GM21390 (cell line): ENCODE data around the gene FAM171A2.
"Not testable (repeated sequence)": the region's sequence is repeated elsewhere in the genome, so short reads cannot be mapped to it uniquely, and the experiment has no call there.

Experiments used
- ATAC-seq: cut with Tn5 transposase; IDR thresholded peaks from one replicate; pipeline ENCODE4 v1.9.1; 2021; ENCODE audit not compliant: unreplicated experiment

FAM171A2 gene

DNA sequence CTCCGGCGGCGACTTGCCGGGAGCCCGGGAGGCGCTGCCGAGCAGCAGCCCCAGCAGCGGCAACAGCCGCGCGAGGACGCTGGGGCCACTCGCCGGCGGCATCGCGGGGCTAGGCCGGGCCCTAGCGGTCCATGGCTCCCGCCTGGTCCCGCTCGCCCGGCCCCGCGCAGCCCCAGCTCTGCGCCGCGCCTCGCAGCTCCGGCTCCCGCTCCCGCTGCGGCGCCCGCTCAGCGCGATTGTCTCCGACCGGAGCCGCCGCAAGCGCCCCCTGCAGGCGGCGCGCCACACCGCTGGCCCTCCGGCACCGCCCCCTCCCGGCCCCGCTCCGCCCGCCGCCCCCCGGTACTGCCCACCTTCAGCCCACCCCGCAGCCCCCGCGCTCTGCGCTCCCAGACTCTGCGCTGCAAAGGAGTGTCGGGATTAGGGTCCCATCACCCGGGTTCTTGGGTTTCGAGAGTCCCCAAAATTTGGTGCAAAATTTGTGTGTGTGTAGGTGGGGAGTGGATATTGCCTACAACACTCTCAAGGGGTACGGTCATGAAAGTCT, at the start of gene FAM171A2:
FAM171A2 (minus strand) TSS at position 241 of the 547 bp plus-strand sequence; CDS start at position 102, 139 bp downstream.
- no peak for ATAC-seq

DNA sequence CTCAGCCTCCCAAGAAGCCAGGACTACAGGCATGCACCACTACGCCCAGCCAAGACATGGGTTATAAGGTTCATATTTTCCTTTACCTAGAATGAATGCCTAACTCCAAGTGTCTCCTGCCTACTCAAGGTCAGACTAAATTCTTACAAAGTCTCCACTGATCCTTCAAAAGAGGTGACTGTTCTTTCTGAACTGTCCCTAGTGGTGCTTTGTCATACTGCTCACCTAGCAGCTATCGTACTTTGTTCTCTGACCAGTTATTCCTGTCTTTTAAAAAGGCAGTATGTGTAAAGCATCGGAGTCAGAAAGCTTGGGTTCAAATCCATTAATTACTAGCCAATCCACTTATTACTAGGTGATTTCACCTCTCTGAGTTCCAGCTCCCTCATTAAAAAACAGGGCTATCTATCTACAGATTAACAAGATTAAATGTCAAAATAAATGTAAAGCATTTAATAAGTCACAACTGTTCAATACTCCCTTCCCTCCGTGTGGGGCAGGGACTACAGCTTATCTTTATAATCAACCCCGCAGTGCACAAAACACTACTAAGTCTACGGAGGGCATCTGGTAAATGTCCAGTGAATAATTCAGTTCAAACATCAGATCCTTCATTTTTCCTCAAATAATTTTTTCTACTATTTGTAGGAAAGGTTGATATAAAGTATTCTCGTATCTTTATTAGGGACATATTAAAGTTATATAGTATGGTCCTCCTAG, 45.8 kb upstream of the FAM171A2 start:
- no peak for ATAC-seq

DNA sequence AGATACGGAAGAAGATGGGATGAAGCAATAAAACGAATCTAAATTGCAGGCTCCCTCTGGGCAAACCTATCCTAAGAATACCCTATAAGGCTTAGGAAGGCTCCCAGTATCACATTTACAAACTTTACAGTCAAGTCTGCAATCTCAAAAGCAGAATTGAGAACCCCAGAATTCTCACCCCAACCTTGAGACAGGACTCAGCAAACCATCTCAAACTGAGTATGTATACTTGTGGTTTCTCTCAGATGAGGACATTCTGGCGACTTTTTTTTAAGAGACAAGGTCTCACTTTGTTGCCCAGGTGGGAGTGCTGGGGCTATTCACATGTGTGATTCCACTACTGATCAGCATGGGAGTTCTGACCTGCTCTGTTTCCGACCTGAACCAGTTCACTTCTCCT, 45.1 kb upstream of the FAM171A2 start:
- no peak for ATAC-seq

DNA sequence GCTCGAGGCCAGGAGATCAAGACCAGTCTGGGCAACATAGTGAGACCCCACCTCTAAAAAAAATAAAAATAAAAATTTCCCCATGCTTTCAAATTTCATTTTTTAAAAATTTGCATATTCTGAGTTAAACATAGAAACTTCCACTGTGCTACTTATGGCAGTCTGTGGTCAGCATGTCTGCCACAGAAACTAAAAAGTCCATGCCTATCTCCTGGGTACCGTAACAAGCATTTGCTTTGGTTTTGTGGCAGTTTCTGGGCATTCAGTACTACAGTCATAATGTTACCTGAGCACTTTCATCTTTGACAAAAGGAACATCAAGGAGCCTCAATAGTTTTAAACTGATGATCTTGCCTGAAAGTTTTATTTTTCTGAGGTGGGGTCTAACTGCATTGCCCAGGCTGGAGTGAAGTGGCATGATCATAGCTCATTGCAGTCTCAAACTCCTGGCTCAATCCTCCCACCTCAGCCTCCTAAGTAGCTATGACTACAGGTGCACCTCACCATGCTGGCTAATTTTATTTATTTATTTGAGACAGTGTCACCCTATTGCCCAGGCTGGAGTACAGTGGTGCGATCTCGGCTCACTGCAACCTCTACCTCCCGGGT, 39.0 kb upstream of the FAM171A2 start:
- ATAC-seq: peak; percentile 63

DNA sequence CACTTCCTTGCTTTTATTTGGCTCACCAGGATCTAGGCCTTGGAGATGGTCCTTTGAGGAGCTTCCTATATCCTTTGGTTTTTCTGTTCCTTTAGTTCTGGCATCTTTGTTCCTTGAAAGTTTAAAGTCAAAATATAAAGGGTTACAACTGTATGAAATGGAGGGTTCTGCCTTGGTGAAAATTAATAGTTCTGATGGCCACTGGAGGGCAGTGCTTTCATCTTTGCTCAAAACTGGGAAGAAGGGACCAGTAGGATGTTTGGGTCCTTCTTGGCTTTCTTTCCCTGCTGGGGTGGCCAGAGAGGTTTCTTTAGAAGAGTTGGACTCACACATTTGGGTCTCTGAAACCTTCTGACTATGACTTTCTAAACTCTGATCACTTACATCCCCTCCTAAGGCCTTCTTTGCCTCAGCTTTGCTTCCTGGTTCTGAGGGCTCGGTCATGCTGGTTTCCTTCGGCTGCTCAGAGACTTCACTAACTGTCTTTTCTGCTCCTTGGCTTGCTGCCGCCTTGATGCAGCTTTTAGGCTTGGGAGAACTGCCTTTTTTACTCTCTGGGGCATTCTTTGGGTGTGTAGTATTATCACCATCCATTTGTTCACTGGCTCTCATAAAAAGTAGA, 36.7 kb upstream of the FAM171A2 start:
- ATAC-seq: no peak

DNA sequence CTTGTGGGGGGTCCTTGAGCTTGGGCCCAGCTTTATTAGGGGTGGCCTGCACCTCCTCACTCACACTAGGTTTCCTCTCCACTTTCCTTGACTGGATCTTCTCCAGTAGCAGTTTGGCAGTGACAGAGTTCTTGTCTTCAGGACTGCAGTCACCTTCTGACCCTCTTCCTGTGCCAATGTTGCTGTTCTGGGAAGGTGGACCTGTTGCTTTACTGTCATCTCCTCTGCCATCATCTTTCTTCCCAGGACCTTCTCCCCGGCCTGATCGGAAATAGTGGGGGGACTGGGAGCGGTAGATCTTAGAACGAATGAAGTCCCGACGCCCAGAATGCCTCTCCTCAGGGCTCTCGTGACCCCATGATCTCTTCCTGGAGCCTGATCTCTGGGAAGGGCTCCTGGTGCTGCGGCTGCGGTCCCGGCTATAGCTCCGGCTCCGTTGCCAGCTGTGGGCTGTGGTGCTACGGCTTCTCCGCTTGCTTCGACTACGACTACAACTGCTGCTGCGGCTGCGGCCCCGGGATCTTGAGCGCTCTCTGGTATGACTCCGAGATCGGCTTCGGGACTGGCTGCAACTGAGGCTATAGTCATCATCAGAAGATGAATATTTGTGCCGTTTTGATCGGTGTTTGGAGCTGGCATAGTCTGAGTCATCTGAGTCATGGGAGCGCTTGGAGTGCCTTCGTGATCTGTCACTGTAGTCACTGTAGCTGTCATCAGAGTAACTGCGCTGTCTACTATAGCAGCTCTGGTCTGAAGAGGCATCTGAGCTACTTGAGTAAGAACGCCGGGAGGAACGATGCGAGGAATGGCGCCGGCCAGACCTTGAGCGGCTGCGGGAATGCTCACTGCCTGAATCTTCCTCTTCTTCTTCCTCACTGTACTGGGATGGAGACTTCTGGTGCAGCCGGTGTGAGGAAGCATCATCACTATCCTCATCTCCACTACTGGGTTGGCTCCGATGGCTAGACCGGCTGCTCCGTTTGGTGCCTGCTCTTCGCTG, 35.3 kb upstream of the FAM171A2 start:
- ATAC-seq: no peak

DNA sequence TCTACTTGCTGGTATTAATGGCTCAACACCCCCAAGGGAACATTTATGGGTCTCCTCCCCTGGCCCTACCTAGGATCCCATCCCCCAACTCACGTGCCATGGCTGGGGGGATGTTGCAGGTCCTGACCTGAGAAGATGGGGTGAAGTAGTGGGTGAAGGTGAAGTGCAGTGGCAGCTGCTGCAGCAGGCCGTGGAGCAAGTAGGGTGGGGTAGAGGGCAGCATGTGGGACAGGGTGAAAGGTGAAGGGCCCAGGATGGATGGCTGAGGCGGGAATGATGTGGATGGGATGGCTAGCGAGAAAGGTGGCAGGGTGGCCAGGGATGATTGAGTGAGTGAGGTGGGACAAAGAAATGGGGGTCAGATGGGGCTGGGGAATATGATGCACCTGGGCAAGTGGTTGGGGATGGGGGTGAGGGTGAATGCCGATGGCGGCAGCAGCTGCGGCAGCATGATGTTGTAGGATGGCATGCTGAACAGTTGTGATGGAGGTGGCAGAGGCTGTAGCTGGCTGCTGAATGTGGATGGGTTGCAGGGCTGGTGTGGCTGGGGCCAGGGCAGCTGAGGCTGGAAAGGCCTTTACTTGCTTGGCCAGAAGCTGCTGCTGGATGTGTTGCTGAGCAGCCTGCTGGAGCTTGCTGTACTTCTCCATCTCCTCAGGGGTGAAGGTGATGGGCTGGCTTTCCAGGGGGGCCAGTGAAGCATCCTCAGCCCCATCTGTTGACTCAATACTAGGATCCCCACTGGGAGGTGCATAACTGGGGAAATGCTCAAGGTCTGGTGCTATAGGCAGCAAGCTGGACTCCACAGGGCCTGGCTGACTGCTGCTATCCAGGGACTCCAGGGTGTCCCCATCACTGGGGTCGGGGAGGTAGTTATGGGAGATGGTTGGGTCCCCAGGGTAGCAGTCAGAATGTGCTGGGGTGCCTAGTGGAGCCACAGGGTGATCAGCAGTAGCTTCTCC, 34.1 kb upstream of the FAM171A2 start:
- ATAC-seq: no peak

DNA sequence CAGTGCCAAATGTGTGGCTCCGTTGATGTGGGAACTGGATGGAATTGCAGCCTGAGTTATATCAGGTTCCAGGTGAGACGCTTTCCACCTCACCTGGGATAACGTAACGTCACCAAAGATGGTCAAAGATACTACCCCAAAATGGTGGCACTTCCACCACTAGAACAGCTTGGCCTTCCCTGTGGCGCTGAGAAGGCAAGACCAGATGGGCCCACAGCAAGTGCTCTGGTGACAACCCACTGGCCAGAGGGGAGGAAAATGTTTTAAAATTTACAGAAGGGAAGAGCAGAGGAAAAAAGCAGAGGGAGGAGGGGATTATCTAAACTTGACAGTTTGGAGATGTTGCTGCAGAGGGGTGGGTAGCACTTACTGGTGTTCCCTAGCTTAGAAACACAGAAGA, 33.3 kb upstream of the FAM171A2 start:
- ATAC-seq: no peak

DNA sequence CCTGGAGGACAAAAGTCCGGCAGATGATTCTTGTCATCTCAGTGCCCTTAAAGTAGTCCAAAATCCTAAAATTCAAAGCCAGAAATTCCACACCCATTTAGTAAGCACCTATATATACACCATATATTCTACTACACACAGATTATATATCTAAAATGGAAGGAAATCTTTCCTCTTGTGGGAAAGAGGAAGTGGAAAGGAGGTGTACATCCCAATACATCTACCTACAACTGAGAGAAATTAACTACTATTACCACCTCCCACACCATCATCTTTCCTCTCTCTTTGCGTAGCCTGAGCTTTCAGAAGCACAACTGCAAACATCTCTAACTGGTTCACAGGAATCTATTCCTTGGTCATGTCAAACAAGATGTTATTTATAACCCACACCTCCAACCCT, 31.2 kb upstream of the FAM171A2 start:
- ATAC-seq: no peak

DNA sequence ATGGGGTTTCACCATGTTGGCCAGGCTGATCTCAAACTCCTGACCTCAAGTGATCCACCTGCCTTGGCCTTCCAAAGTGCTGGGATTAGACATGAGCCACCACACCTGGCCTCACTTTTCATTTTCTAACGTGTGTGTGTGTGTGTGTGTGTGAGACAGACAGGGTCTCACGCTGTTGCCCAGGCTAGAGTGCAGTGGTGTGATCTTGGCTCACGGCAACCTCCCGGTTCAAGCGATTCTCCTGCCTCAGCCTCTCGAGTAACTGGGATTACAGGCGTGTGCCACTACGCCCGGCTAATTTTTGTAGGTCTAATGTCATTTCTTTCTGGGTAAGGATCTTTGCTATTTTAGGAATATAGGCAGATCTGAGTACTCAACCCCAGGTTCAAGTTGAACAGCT, 30.5 kb upstream of the FAM171A2 start:
- not testable (repeated sequence) for ATAC-seq

DNA sequence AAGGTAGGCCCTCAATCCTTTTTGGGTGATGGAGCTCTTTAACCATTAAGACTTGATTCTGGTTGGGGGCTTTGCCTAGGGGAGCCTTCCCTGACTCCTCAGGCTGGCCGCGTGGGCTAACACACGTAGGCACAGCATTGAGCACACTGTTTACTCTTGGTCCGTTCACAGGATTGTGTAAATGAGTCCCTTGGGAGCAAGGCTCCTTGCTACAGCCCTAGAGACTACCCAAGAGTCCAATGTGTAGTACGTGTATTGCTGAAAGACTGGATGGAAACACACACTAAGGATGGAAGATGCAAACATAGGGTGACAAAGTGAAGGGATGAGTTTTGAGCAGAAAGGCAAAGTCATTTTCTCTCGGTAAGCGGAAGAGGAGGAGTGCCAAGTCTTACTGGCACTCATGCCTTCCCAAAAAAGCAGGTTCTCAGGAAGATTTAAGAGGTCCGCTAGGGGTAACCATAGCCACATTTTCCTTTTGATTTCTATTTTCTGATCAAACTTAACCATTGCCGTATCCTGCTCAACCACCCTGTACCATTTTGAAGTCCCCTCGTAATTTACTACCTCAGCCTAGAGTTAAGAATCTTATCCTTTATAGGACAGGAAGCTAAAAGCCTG, 26.7 kb upstream of the FAM171A2 start:
- no peak for ATAC-seq

DNA sequence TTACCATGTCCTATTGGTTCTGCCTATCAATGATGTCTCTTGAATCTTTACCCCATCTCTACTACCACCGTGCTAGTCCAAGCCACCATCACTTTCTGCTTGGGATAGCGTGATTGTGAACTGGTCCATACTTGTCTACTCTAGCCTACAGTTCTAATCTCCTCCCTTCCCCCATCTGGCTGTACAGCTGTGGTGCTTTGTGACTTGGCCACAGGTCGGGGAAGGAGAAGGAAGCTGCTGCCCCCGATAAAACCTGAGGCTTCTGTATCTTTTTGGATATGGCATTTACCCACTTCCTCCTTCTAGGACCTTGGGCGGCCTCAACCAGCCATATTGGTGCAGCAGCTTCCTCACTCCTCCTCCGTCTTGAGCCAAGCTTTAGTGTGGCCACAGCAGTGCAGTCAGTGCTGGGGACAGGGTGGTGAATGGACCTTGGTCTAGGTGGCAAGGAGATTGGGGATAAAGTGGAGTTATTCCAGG, 26.1 kb upstream of the FAM171A2 start:
- ATAC-seq: no peak

DNA sequence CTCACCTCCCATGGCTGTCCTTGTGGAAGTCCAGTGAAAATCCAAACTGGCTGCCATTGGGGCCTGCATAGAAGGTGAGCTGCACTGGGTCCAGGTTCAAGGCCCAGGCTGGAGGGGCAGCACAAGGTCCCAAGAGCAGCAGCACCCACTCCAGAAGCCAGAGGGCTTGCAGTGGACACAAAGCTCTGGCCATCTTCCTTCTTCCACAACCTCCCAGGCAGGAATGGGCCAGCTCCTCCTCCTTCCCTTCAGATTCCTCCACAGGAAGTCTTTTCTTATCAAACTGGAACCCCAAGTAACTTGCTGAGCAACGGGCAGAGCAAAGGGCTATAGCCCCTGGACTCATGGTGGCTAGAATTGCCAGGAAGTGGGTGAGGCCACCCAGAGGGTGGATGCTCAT, 25.6 kb upstream of the FAM171A2 start, which contains the start of gene ITGA2B:
ITGA2B (minus strand) TSS at position 369 of the 400 bp plus-strand sequence; CDS start at position 193, 176 bp downstream.
- no peak for ATAC-seq

DNA sequence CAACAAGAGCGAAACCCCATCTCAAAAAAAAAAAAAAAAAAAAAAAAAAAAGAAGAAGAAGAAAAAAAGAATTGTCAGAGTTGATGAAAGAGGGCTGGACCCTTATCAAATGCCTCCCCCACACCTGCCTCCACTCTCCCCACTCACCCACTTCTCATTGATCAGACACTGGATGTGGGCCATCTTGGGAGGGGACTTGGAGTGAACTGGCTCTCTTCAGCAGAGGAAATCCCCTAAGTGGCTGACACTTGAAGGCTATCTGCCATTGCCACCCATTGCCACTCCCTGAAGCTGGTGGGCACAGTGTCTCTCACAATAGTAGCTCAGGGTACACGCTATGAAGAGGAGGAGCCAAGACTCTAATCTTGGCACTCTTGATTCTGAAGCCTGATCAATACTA, 24.2 kb upstream of the FAM171A2 start:
- ATAC-seq: no peak

DNA sequence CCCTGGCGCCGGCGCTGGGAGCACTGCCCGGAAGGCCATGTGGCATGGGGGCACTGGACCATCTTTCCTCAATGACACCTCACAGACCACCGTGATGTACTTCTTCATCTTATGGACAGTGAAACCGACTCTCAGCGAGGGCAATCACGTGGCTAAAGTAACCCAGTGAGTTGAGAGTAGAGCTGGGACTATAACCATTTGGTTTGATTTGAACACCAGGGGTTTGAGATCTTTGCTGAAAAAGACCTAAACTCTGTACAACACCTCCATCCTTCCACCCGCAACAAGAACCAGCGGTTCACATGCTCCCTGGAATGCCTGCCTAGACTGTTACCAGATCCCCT, 22.5 kb upstream of the FAM171A2 start:
- no peak for ATAC-seq

DNA sequence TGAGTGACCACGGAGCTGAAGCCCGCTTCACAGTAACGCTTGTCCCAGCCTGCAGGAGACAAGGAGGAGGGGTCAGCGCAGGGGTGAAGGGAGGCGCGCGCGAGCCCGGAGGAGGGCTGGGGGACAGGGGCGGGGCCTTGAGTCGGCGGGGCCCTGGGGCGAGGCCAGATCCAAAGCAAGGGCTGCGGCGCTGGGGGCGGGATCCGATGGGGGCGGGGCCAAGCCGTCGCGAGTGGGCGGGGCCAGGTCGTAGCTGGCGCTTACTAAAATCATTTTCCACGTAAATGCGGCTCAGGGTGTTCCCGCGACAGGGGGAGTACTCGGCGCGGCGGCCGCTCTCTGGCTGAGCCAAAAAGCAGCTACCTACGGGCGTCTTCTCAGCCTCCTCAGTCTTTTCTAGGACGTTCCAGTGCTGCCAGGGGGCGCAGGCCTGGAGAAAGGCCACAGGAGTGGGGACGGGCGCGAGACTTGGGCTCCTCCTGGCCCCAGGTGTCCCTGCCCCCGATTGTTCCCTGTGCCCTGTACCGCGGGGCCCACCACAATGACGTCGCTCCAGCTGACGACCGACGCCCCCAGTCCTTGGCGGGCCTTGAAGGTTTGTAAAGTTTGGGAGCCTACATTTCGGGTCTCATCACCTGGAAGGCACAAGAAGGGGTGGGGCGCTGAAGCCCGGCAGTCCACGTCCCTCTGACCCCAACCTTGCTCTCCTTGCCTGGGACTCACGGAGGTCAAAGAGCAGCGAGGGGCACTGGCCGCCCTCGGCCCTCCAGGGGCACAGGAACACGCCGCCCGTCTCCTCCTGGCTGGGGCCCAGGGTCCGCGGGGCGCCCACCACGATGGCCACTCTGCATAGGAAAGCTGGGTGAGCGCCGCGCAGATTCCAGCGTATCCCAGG, 21.9 kb upstream of the FAM171A2 start:
- ATAC-seq: peak; percentile 51

DNA sequence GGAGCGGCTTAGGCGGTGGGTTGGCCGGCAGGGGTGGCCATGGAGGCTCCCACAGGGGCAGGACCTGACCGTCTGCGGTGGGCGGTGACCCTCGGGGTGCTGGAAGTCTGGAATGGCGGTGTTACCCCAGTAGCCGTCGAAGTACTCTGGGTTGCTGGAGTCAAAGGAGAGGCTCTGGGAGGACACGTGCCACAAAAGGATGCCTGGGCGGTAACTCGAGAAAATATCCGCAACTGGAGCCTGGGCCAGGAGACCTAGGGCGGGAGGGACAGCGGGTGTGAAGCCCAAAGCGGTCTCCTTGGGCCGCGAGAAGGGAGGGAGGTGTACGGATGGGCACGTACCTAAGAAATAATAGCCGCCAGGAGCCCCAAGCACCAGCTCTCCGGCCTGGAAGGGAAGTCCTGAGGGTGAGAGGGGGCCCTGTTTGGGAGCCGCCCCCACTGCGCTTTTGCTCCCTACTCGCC, 21.2 kb upstream of the FAM171A2 start:
- no peak for ATAC-seq

DNA sequence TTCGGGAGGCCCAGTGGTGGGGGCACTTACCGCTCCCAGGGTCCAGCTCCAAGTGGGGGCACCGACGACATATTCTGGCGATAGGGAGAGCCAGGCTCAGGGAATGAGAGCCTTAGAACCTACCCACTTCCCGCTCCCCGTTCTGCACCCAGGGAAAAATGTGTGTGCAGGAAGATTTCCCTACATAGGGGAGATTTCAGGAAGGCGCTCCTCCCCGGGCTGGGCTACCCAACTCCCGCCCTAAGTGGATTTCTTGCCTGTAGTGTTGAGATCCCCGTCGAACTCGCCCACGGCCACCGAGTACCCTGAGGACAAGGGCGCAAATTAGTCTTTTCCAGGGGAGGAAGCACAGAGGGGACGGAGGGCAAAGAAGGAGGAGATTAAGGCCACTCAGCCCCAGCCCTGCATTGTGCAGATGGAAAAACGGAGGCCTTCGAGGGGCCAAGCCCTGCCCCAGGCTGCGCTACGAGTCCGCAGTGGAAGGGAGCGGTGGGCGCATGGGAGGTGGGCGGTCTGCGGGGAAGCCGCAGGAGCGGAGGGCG, 20.7 kb upstream of the FAM171A2 start:
- no peak for ATAC-seq
